ENCODE measurements around the gene P4HA2.

P4HA2 gene

GRCh38 chr5:132246806-132247205 is 19.2 kb upstream of the P4HA2 start:
- DNase-seq: no peak

GRCh38 chr5:132245593-132245992 is 17.9 kb upstream of the P4HA2 start:
- no peak for DNase-seq

- DNase-seq: no peak
Observed at GRCh38 chr5:132243366-132243977, 15.8 kb upstream of the P4HA2 start.

- no peak for DNase-seq
Observed at GRCh38 chr5:132239776-132240175, 12.1 kb upstream of the P4HA2 start.

- DNase-seq: no peak
Observed at GRCh38 chr5:132238901-132239500, 11.3 kb upstream of the P4HA2 start.

GRCh38 chr5:132238169-132238744 is 10.6 kb upstream of the P4HA2 start:
- peak; percentile 19 to 38 for DNase-seq

- DNase-seq: no peak
Observed at GRCh38 chr5:132237670-132238069, 10.0 kb upstream of the P4HA2 start.

GRCh38 chr5:132237141-132237540 is 9.5 kb upstream of the P4HA2 start:
- no peak for DNase-seq

- DNase-seq: no peak
Observed at GRCh38 chr5:132235340-132235739, 7.7 kb upstream of the P4HA2 start.

GRCh38 chr5:132234684-132235062 is 7.0 kb upstream of the P4HA2 start:
- no peak for DNase-seq

GRCh38 chr5:132233811-132234683 is 6.4 kb upstream of the P4HA2 start:
- DNase-seq: no peak

GRCh38 chr5:132233081-132233480 is 5.4 kb upstream of the P4HA2 start:
- no peak for DNase-seq

GRCh38 chr5:132232465-132232864 is 4.8 kb upstream of the P4HA2 start:
- no peak for DNase-seq

- DNase-seq: no peak
Observed at GRCh38 chr5:132230871-132231270, 3.2 kb upstream of the P4HA2 start.

GRCh38 chr5:132229236-132229635 is 1.6 kb upstream of the P4HA2 start:
- DNase-seq: no peak

GRCh38 chr5:132228241-132229035 is 785 bp upstream of the P4HA2 start:
- no peak for DNase-seq

GRCh38 chr5:132227235-132227484 is 493 bp downstream of the P4HA2 start:
- DNase-seq: peak in 1 of 2 donors; percentile 33

- no peak for DNase-seq
Observed at GRCh38 chr5:132226516-132227234, 978 bp downstream of the P4HA2 start.

- DNase-seq: peak in 1 of 2 donors; percentile 10
Observed at GRCh38 chr5:132225165-132226032, 2.3 kb downstream of the P4HA2 start.

GRCh38 chr5:132224716-132225115 is 2.9 kb downstream of the P4HA2 start:
- DNase-seq: no peak

GRCh38 chr5:132223861-132224260 is 3.8 kb downstream of the P4HA2 start:
- DNase-seq: no peak

Data from hippocampal formation (tissue), 2 donors.